Limb (tissue), 2 donors: Measurements from ENCODE around the gene NEUROD4.

Experiments used
- DNase-seq, 2 donors: peaks; one replicate each; pipeline ENCODE4 v3.0.0-alpha.2; 2016; ENCODE audit errors: extremely low spot score in 2 of 2

The NEUROD4 gene

GRCh38 chr12:55058082-55058481, 38.3 kb downstream of the NEUROD4 start:
- no peak for DNase-seq

- DNase-seq: no peak
Measured at GRCh38 chr12:55058776-55059175, 39.0 kb downstream of the NEUROD4 start.

GRCh38 chr12:55060470-55060869, 40.7 kb downstream of the NEUROD4 start:
- no peak for DNase-seq

GRCh38 chr12:55061024-55061423, 41.2 kb downstream of the NEUROD4 start:
- DNase-seq: no peak

DNA sequence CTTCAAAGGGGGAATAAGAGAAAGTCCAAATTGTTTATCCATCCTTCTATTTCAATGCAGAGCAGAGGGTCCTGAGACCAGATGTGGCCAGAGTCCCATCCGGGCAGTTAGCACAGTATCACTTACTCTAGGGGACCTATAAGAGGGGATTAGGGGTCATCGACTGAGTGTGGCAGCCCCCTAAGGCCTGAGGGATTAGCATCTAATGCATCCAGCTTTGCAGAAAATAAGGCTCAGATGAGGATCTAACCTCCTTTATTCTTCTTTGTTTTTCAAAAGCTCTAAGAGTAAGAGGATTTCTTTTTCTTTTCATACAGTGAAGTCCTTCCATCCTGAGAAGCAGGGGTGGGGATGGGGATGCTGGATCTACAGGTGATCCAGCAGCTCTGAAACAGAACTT, 43.5 kb downstream of the NEUROD4 start:
- DNase-seq: no peak

- no peak for DNase-seq
Measured at GRCh38 chr12:55065535-55065934, 45.8 kb downstream of the NEUROD4 start.

DNA sequence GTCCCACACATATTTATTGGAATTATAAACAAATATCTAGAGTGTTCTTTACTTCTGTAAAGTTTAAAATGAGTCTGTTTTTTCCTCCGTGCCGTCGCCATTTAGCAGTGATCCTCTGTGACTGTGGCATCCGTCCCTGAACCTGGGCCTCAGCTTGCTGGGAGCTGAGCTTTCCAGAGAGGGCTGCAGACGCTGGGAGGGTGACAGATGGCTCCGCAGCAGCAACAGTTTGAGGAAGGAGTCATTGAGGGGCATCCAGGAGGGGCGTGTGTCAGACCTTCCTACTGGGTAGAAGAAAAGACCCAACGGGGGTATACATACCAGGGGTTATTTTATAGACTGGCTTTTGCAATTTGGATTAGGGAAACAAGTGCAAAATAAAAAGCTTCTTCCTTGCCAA, 47.9 kb downstream of the NEUROD4 start:
- peak in 1 of 2 donors; percentile 28 for DNase-seq

DNA sequence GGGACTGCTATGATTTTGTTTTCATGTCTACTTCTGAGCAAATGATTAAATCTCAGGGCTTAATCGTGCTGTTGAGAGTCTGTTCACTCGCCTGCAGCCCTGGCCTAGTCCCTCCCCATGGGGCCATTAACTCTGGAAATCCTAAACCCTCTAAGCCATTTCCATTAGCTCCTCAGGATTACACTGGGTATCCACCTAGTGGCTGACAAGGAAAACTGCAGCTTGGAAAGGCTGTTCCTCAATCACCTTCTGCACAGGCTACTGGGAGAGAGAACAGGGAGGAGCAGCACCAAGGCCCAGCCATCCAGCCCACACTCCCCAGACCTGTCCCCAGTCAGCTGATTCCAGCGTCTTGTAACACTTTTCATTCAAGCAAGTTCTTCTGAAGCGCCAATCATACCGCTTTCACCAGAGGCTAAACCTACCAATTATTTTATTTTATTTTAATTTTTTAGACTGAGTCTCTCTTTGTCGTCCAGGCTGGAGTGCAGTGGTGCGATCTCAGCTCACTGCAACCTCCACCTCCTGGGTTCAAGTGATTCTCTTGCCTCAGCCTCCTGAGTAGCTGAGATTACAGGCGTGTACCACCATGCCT, 48.7 kb downstream of the NEUROD4 start:
- DNase-seq: peak; percentile 56 to 65

DNA sequence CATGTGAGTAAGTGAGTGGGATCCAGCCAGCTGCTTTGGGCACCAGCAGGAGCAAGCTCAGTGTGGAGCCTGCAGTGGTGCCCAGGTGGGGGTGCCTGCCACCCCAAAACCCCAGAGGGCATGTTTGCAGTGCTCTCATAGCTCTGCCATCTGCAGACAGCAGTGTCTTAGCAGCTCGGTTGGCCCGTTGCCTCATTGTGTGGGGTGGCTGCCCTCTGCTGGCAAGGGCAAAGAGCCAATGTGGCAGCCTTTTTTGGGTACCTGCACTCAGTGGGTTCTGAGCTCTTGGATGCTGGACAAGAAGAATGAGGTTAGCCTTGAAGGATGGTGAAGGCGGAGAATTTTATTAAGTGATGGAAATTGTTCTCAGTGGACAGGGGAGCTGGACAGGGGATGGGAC, 52.3 kb downstream of the NEUROD4 start:
- DNase-seq: peak in 1 of 2 donors; percentile 39

DNA sequence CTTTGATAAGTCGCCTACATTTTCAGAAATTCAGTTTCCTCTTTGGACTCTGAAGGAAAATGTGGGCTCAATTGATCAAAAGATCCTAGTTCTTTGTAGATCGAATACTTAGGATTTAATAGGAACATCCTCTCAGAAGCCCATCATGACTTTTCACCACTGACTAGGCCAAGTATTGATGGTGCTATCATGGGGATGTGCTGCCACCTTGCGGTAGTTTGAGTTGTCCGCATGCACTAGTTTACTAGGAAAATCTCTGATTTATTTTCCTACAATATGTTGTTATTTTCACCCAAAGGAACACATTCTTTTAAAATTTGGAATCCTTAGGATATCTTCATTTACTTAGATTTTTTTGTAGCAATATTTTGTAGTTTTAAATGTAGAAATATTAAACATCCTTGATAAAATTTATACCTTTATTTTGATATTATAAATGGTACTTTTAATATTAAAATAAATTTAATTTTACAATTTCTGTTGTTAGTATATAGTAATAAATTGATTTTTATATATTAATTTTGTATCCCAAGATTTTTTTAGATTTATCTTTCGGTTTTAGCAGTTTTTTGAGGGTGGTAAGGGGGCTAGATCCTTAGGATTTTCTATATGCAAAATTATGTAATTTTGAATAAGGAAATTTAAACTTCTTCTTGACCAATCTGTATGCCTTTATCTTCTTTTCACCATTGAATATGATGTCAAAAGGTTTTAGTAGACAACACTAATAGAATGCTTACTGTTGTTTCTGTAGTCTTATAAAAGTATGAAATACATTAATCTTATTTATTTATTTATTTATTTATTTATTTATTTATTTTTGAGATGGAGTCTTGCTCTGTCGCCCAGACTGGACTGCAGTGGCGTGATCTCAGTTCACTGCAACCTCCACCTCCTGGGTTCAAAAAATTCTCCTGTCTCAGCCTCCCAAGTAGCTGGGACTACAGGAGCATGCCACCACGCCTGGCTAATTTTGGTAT, 53.6 kb downstream of the NEUROD4 start:
- DNase-seq: peak; percentile 77 to 82

DNA sequence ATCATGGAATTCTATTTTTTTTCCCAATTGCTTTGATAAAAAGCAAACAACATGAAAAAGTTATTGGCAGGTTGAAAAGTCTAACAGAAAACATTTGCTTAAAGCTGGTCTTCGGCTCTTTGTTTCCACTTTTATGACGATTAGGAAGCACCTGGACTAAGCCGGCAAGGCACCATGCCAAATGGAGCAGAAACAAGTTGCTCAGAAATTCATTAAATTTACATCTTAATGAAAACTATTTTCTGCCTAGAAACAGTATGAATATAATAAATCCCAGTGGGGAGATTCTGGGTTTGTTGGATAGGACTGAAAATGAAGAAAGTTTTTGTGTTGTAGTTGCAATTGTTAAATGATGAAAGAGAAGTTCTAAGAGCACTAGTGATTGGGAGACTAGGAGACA, 55.0 kb downstream of the NEUROD4 start:
- no peak for DNase-seq
